Rectal smooth muscle tissue (tissue), 1 donor: ENCODE measurements around the gene FLRT1.

Experiments used
- H3K27ac ChIP-seq: one replicate; pipeline ENCODE4 v1.7.0; 2013; ENCODE audit warnings: low read depth, low read length, inconsistent platforms
- H3K27me3 ChIP-seq: one replicate; pipeline ENCODE4 v1.7.0; 2013; ENCODE audit warnings: low read length; ENCODE audit not compliant: control insufficient read depth, insufficient read depth
- H3K36me3 ChIP-seq: one replicate; pipeline ENCODE4 v1.7.0; 2013; ENCODE audit warnings: low read length; ENCODE audit not compliant: control insufficient read depth, insufficient read depth
- H3K4me1 ChIP-seq: one replicate; pipeline ENCODE4 v1.7.0; 2013; ENCODE audit warnings: low read length; ENCODE audit not compliant: control insufficient read depth, insufficient read depth
- H3K4me3 ChIP-seq: one replicate; pipeline ENCODE4 v1.7.0; 2013; ENCODE audit warnings: low read length
- H3K9ac ChIP-seq: one replicate; pipeline ENCODE4 v1.7.0; 2013; ENCODE audit warnings: low read length

The FLRT1 gene

DNA sequence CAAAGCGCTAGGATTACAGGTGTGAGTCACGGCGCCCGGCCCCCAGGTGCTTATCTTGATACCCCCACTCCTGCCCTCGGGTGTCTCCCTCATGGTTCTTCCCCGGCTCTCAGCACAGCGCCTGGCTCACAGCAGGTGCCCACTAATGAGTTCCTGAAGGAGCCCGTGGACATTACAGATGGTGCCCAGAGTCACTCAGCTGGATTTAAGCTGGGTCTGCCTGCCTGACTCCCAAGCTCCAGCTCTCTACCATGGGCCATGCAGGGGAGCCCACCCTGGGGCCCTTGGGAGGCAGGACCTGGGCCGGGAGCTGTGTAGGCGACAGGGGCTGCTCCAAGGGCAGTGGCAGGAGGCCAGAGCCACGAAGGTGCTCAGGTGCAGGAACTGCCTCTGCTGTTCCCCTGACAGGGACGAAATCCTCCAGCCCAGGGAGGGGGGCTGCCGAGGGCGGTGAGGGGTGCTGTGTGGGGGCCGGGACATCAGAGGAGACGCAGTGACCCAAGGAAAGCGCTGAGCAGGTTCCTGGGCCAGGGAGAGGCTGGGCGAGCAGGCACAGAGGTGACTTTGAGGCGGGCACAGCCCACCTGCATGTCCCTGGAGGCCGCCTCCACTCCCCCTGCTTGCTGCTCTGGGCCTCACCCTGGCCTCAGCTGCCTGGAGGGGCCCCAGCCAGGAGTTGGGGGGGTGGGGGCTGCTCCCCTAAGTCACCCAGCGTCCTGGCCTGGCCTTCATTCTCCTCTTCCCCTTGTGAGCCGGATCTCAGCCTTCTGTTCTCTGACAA, 14.6 kb upstream of the FLRT1 start:
- no peaks in the 10 kb centered on the region for H3K4me1 ChIP-seq
- H3K27me3 ChIP-seq: no peaks in the 10 kb centered on the region
- H3K27ac ChIP-seq: no peak overlapping the region
- H3K36me3 ChIP-seq: no peaks in the 10 kb centered on the region
- H3K4me3 ChIP-seq: no peak overlapping the region
- H3K9ac ChIP-seq: no peak overlapping the region

DNA sequence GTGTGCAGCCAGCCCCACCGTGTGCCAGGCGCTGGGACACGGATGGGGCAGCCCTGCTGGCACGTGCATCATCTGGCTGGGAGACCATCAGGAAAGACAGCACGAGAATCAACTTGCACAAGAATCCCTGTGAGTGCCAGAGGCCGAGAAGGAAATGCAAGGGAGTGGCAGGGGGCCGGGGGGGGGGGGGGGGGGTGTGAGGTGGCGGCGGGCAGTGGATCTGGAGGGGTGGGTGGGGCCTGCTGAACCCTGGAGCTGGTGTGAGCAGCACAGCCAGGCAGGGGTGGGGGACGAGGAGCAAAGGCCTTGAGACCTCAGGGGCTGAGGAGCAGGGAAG, 14.0 kb upstream of the FLRT1 start:
- Histone ChIP-seq H3K27ac (no peak overlapping the region), H3K4me1 (no peaks in the 10 kb centered on the region), H3K9ac (no peak overlapping the region), H3K27me3 (no peaks in the 10 kb centered on the region), H3K36me3 (no peaks in the 10 kb centered on the region), H3K4me3 (no peak overlapping the region)

DNA sequence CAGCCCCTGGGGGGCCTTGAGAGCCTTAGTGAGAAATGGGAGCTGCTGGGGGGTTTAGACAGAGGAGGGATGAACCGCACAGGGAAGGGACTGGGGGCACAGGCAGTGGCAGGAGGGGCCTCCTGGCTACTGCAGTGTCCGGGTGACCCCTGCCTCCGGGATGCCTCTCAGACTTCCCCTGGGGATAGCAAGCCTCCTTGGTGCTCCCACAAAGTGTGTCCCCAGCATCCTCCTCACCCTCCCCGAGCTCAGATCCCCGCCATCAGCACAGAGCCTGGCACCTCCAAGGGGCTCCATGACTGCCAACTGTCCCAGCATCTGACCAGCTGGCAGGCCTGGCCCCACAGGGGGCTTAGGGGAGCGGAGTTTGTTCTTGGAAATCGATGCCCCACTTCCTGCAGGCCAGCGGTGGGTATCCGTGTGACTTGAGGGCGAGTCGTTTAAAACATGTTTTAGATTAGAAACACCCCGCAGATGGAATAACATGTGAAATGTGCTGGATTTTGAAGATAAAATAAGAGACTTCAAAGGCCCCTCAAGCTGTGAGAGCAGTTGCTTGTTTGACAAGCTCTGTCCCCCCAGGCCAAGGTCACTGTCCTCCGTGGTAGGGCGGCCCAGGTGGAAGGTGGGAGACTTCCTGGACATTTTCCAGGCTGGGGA, 13.5 kb upstream of the FLRT1 start:
- Histone ChIP-seq H3K36me3 (no peaks in the 10 kb centered on the region), H3K27me3 (no peaks in the 10 kb centered on the region), H3K4me1 (no peaks in the 10 kb centered on the region), H3K9ac (no peak overlapping the region), H3K4me3 (no peak overlapping the region), H3K27ac (no peak overlapping the region)

DNA sequence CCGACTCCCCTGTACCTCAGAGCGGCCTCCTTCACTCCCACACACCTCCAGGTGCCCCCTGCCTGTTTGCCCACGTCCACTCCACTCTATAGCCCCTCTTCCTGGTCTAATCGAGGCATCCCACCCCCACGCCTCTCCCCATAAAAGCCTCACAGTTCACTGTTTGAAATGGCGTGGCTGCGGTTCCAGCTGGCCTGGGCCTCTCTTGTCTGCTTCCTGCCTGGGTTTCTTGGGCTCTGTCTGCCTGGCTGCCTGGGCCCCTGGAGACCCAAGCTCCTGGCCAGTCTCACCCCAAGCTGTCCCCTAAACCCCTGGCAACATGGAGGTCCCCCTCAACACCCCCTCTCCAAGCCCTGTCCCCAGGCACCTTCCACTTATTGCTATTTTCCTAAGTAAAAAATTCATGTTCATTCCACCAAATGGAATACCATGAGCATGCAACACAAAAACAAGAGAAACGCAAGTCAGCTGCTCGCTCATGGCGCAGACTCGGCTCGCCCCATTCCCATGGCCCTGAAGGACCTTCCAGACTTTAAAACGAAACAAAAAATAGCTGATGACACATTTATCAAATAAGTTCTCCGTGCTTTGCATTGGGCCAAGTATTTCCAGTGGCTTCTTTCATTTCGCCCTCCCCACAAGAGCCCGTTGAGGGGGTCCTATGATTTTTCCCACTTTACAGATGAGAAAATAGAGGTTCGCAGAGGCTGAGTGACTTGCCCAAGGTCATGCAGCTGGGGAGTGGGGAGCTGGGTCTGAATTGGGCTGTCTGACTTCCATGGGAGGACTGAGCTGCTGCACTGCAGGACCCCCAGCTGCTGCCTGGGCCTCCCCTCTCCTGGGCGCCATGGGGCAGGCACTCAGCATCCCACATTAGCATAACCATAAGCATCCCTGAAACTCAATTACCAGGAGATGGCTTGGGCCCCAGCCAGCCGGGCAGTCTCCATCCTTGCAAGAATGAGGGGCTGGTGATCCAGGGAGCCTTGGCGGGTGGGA, 11.7 kb upstream of the FLRT1 start:
- H3K4me3 ChIP-seq: no peak overlapping the region
- no peaks in the 10 kb centered on the region for H3K36me3 ChIP-seq
- H3K27ac ChIP-seq: no peak overlapping the region
- no peaks in the 10 kb centered on the region for H3K27me3 ChIP-seq
- no peak overlapping the region for H3K9ac ChIP-seq
- H3K4me1 ChIP-seq: no peaks in the 10 kb centered on the region

DNA sequence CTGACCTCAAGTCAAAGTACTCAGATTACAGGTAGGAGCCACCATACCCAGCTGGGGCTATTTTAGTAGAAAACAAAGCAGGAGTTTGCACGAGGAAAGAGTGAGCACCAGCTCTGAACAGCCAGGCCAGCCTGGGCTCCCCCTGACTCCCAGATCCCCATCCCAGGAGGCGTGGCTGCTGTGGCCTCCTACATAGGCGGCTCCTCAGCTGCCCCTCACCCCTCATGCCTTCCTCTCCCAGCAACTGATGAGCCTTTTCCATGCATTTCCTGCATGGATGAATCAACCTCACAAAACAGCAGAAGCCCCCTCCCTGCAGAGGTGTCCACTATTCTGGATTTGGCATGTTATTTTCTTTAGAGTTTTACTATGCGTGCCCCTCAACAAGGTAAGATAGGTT, 10.5 kb upstream of the FLRT1 start:
- Histone ChIP-seq H3K27ac (no peak overlapping the region), H3K27me3 (no peaks in the 10 kb centered on the region), H3K9ac (no peak overlapping the region)

DNA sequence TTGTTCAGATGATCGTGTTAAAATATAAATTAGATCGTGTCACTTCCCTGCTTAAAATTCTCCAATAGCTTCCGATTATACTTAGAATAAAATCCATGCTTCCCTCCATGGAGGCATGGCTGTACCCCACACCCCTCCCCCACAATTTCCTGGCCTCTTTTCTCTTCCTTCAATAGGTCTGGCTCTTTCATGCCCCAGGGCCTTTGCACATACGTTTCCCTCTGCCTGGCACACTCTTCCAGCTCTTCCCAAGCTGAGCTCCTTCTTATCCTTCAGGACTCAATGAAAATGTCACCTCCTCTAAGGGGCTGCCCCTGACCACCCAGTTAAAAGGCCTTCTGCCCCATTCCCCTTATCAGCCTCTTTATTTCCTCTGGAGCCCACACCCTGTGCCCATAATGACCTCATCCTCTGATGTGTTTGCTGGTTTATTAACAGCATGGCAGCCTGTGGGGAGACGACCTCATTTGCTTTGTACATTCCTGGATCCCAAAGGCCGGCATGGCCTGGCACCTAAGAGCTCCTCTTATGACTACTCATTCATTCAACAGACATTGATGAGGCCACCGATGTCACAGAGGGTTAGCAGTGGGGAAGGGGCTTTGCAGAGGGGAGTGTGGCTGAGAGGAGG, 9.0 kb upstream of the FLRT1 start:
- Histone ChIP-seq H3K27ac (no peak overlapping the region), H3K4me1 (no peaks in the 10 kb centered on the region), H3K4me3 (no peak overlapping the region), H3K9ac (no peak overlapping the region), H3K27me3 (no peaks in the 10 kb centered on the region), H3K36me3 (no peaks in the 10 kb centered on the region)

More for the DNA sequence above, 10.5 kb upstream of the FLRT1 start:
- Histone ChIP-seq H3K36me3 (no peaks in the 10 kb centered on the region), H3K4me3 (no peak overlapping the region), H3K4me1 (no peaks in the 10 kb centered on the region)

DNA sequence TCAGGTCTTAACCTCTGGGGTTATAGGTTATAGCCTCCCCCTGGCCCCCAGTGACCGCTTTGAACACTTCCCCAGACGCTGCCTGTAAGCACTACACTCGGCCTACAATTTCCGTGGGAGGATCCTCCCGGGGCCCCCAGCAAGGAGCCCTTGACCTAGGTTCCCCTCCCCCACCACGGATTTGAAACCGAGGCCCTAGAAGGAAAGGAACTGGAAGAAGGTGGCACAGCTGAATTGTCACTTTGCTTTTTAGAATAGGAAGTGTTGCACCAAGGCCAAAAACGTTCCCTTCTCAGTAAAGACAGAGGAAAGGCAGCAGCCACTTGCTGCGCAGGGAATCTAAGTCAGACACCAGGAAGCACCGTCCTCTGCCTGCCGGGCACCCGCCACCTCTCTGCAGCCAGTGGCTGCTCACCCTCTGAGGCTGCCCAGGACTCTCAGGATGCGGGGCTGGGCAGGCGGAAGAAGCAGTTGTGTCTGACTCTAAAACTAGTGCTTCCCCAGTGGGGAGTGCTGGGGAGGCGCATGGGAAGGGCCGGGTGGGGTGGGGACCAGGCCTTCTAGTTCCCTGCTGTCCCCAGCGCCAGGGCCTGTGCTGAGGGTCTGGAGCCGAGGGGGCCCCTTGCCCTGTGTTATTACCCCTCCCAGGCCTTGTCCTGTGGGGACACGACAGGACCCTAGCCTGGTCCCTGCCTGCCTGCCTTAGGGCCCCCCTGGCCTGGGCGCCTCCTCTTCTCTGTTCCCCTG, 7.9 kb upstream of the FLRT1 start:
- Histone ChIP-seq H3K27me3 (no peaks in the 10 kb centered on the region), H3K36me3 (no peaks in the 10 kb centered on the region), H3K4me1 (no peaks in the 10 kb centered on the region), H3K27ac (no peak overlapping the region), H3K9ac (no peak overlapping the region), H3K4me3 (no peak overlapping the region)

DNA sequence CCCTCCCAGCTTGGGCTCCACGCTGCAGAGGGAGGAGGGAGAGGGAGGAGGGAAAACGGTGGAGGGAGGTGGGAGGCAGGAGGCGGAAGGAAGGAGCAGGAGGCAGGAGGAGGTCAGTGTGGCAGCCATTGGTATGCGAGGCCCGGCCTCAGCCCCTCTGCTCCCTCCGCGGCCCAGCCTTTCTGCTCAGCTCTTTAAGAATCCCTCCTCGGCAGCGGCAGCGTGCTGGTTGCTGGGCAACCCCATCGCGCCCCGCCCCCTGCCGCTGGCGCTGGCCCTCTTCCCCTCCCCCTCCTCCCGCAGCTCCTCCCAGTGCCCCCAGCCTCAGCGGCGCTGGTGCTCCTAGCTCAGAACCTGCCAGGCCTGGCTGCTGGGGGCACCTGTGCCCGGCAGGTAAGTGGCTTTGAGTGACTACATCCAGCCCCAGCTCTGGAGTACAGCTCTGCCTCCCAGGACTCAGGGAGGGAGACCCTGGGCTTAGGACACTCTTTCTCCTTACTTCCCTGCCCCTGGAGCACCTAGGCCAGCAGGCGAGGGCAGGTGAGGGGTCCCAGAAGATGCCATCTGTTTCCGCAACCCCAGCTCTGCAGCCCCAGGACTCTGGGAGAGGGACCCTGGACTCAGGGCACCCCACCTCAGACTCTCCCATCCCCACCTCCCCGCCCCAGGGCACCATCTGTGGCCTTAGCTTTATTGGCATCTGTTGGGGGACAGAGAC, 7.2 kb upstream of the FLRT1 start:
- no peaks in the 10 kb centered on the region for H3K4me1 ChIP-seq
- no peaks in the 10 kb centered on the region for H3K27me3 ChIP-seq
- no peak overlapping the region for H3K9ac ChIP-seq
- H3K36me3 ChIP-seq: no peaks in the 10 kb centered on the region
- no peak overlapping the region for H3K27ac ChIP-seq
- no peak overlapping the region for H3K4me3 ChIP-seq

DNA sequence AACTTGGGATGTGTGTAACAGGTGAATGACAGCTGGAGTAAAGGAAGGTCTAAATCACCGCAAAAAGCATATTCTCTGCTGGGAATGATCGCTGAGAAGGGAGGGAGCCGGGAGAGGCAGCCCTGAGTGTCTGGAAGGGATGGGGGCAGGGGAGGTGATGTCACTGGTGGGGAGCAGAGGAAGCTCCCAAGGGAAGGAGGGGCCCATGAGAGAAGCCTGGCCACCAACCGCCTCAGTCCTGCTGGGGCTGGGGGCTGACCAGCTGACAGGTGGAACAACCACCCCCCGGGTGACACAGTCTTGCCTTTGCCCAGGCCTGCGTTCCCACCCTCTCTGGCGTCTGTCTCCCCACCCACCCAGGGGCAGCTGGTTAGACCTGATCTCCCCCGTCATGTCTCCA, 6.0 kb upstream of the FLRT1 start:
- Histone ChIP-seq H3K4me1 (no peaks in the 10 kb centered on the region), H3K4me3 (no peak overlapping the region), H3K27me3 (peaks cover 2% of the 10 kb centered on the region), H3K36me3 (no peaks in the 10 kb centered on the region), H3K27ac (no peak overlapping the region), H3K9ac (no peak overlapping the region)

DNA sequence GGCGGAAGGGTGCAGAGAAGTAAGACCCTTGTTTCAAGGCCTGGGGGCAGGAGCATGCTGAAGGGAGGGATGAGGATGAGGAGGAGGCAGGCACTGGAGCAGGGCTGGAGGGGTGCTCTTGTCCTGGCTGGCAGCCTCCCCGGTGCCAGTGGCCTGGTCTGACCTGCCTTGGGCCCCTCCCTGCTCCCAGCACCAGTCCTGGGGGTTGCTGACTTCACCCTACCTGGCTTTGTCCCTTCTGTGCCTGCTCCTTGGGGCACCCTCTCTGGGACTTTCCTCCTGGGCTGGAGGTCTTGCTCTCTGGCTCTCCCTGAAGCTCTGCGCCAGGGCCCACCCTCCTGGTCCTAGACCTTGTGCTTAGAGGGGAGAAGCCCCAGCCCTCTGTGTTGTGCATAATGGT, 4.7 kb upstream of the FLRT1 start:
- Histone ChIP-seq H3K27me3 (peaks cover 3% of the 10 kb centered on the region), H3K36me3 (no peaks in the 10 kb centered on the region), H3K9ac (no peak overlapping the region), H3K4me1 (peaks cover 3% of the 10 kb centered on the region), H3K4me3 (no peak overlapping the region), H3K27ac (no peak overlapping the region)

DNA sequence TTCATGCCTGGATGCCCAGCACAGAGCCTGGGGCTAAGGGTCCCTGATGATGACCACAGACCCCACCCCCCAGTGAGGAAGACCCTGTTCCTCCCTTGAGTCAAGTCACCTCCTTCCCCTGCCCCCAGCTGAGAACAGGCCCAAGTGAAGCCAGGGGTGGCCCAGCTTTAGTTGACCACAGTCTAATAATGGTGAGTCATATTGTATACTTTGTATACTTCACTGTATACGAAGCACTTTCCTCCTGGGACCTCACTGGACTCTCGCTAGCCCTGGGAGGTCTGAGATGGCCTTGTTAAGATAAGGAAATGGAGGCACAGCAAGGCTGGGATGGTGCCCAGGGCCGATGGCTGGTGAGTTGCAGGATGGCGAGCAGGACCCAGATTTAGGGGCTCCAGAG, 3.7 kb upstream of the FLRT1 start:
- Histone ChIP-seq H3K4me3 (no peak overlapping the region), H3K36me3 (no peaks in the 10 kb centered on the region), H3K27me3 (peaks cover 3% of the 10 kb centered on the region), H3K9ac (no peak overlapping the region), H3K27ac (no peak overlapping the region), H3K4me1 (peaks cover 3% of the 10 kb centered on the region)
